Neuronal stem cell (in vitro differentiated cells): ENCODE results near the gene MCUB.

Experiments used
- DNase-seq: peaks from one replicate; pipeline ENCODE4 v3.0.0-alpha.2; 2013; ENCODE audit warnings: low spot score
- H2AFZ ChIP-seq: one replicate; pipeline ENCODE4 v1.6.1; 2013; ENCODE audit warnings: mild to moderate bottlenecking, low read length, inconsistent platforms
- H2AK5ac ChIP-seq: 2 replicates; pipeline ENCODE4 v1.6.1; 2013; ENCODE audit warnings: low read depth, mild to moderate bottlenecking, inconsistent platforms, low read length, moderate library complexity, mixed read lengths
- H2BK120ac ChIP-seq: 2 replicates; pipeline ENCODE4 v1.6.1; 2013; ENCODE audit warnings: low read depth, mild to moderate bottlenecking, inconsistent platforms, low read length, moderate library complexity, mixed read lengths
- H2BK12ac ChIP-seq: one replicate; pipeline ENCODE4 v1.6.1; 2013; ENCODE audit warnings: low read length, inconsistent platforms
- H2BK15ac ChIP-seq: 2 replicates; pipeline ENCODE4 v1.6.1; 2013; ENCODE audit warnings: mild to moderate bottlenecking, low read length, inconsistent platforms, mixed read lengths
- H2BK5ac ChIP-seq: one replicate; pipeline ENCODE4 v1.6.1; 2013; ENCODE audit warnings: inconsistent platforms, mild to moderate bottlenecking, low read length, moderate library complexity
- H3K14ac ChIP-seq: one replicate; pipeline ENCODE4 v1.6.1; 2013; ENCODE audit warnings: low read length, inconsistent platforms
- H3K18ac ChIP-seq: 2 replicates; pipeline ENCODE4 v1.6.1; 2013; ENCODE audit warnings: low read length, inconsistent platforms
- H3K23ac ChIP-seq: 2 replicates; pipeline ENCODE4 v1.6.1; 2013; ENCODE audit warnings: low read depth, mild to moderate bottlenecking, mixed read lengths, low read length, inconsistent platforms; ENCODE audit not compliant: poor library complexity
- H3K27ac ChIP-seq: replicated peaks from 3 replicates; pipeline ENCODE4 v1.5.1; 2013; ENCODE audit warnings: low read length, inconsistent platforms
- H3K27me3 ChIP-seq, 3 experiments: 2 replicates each; pipeline ENCODE4 v1.6.1; 2013; ENCODE audit warnings: low read length in 3 of 3, mild to moderate bottlenecking in 2 of 3, inconsistent platforms in 1 of 3, low read depth in 1 of 3, mixed read lengths in 1 of 3, moderate library complexity in 1 of 3; ENCODE audit not compliant: control insufficient read depth in 3 of 3, insufficient read depth in 3 of 3
- H3K36me3 ChIP-seq, 2 donors: replicated peaks in 1 of 2; 2 replicates each; pipeline ENCODE4 v1.6.1; 2013; ENCODE audit warnings: low read length in 2 of 2; ENCODE audit not compliant: control insufficient read depth in 2 of 2, insufficient read depth in 2 of 2
- H3K4ac ChIP-seq: 2 replicates; pipeline ENCODE4 v1.6.1; 2013; ENCODE audit warnings: inconsistent platforms, mild to moderate bottlenecking, low read length, moderate library complexity
- H3K4me1 ChIP-seq, 2 donors: 1 replicate in 1 of 2; 2 replicates in 1 of 2; pipeline ENCODE4 v1.6.1; 2013; ENCODE audit warnings: low read length in 2 of 2, low read depth in 1 of 2; ENCODE audit not compliant: control insufficient read depth in 2 of 2, insufficient read depth in 1 of 2
- H3K4me2 ChIP-seq: one replicate; pipeline ENCODE4 v1.6.1; 2013; ENCODE audit warnings: mild to moderate bottlenecking, low read length, inconsistent platforms; ENCODE audit not compliant: insufficient read depth, poor library complexity, severe bottlenecking
- H3K4me3 ChIP-seq, 2 donors: 2 replicates each; pipeline ENCODE4 v1.5.1; 2013; ENCODE audit warnings: low read length in 2 of 2, mild to moderate bottlenecking in 2 of 2, inconsistent platforms in 1 of 2, moderate library complexity in 1 of 2
- H3K79me1 ChIP-seq: one replicate; pipeline ENCODE4 v1.6.1; 2013; ENCODE audit warnings: low read depth, mild to moderate bottlenecking, inconsistent platforms, low read length, moderate library complexity
- H3K9ac ChIP-seq: one replicate; pipeline ENCODE4 v1.6.1; 2013; ENCODE audit warnings: mild to moderate bottlenecking, low read depth, low read length, inconsistent platforms; ENCODE audit not compliant: poor library complexity
- H3K9me3 ChIP-seq, 2 donors: replicated peaks in 1 of 2; 2 replicates each; pipeline versions ENCODE3 to v1.6.1; 2013; ENCODE audit warnings: low read length in 2 of 2, mild to moderate bottlenecking in 2 of 2, inconsistent platforms in 1 of 2, low read depth in 1 of 2, mixed read lengths in 1 of 2, moderate library complexity in 1 of 2; ENCODE audit not compliant: control insufficient read depth in 2 of 2, insufficient read depth in 1 of 2
- H4K8ac ChIP-seq: one replicate; pipeline ENCODE4 v1.6.1; 2013; ENCODE audit warnings: low read depth, mild to moderate bottlenecking, inconsistent platforms, low read length, moderate library complexity
- H4K91ac ChIP-seq: one replicate; pipeline ENCODE4 v1.6.1; 2013; ENCODE audit warnings: low read length, low read depth, mild to moderate bottlenecking, inconsistent platforms; ENCODE audit not compliant: poor library complexity
- WGBS, 2 donors: extraction: QIAGEN DNeasy Blood & Tissue Kit; methylation state at CpG; one replicate each; pipeline ENCODE4 v1.1.7; 2013; ENCODE audit warnings: missing lambda C conversion rate in 2 of 2, mixed read lengths in 1 of 2; ENCODE audit not compliant: insufficient read length in 2 of 2, insufficient replicate concordance in 1 of 2; ENCODE audit errors: extremely low coverage in 2 of 2; 5-methylcytosine and 5-hydroxymethylcytosine counted together

The MCUB gene

DNA sequence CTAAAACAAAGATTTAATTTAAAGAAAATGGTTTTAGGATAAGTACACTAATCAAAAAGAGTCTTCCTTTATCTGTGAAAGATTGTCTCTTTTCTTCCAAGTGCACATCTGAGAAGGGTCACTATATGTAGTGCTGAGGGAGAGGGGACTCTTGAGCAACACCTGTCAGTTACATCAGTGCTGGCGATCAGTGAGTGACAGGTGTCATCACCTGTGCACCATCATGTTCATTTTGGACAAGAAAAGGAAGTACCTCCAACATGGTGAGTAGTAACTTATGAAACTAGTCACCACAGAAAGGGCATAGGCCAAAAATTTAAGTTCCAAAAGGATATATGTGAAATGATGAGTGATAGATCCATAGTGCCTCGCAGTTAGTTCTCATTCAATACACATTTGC is 55.7 kb downstream of the MCUB start:
- H3K4ac ChIP-seq, result no peak overlapping the region
- H3K18ac ChIP-seq, result no peak overlapping the region
- H3K27me3 ChIP-seq, result no peaks in the 10 kb centered on the region
- no peak overlapping the region for H3K9ac ChIP-seq
- H3K23ac ChIP-seq, result no peak overlapping the region
- no peaks in the 10 kb centered on the region for H3K79me1 ChIP-seq
- H4K91ac ChIP-seq, result no peak overlapping the region
- no peak overlapping the region for H2BK12ac ChIP-seq
- no peak overlapping the region for H2AK5ac ChIP-seq
- no peaks in the 10 kb centered on the region for H3K36me3 ChIP-seq
- DNase-seq, result no peak
- no peak overlapping the region for H4K8ac ChIP-seq
- no peak overlapping the region for H2BK120ac ChIP-seq
- H2BK5ac ChIP-seq, result no peak overlapping the region
- H3K4me1 ChIP-seq, result no peaks in the 10 kb centered on the region
- no peak overlapping the region for H3K4me3 ChIP-seq
- WGBS, 2 donors, result no CpG with 5 or more reads among the region's 2 CpGs
- H2BK15ac ChIP-seq, result no peak overlapping the region
- no peak overlapping the region for H3K4me2 ChIP-seq
- H3K14ac ChIP-seq, result no peak overlapping the region
- H3K9me3 ChIP-seq, result peaks cover 0 to 5% of the 10 kb centered on the region in 2 donors
- no peak overlapping the region for H3K27ac ChIP-seq
- H2AFZ ChIP-seq, result no peak overlapping the region

DNA sequence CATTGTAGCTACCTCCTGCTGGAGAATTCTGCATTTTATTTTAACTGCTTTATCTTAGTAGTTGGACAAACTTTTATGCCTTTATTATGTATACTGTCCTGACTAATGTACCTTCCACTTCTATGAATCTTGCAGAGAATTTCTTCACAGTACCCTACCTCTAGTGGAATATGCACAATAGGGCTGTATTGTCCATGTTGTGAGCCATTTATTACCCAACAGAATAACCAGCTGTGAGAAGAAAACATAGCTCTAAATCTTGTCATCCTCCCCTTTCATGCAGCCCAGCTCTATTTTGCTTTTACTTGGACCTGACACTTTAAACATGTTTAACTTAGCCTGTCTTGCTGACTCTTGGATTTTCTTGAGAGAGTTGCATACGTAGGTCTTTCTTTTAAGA is 56.2 kb downstream of the MCUB start:
- no peak overlapping the region for H2BK120ac ChIP-seq
- H3K9ac ChIP-seq, result no peak overlapping the region
- no peak overlapping the region for H4K91ac ChIP-seq
- H3K4me2 ChIP-seq, result no peak overlapping the region
- H2AK5ac ChIP-seq, result no peak overlapping the region
- H3K27ac ChIP-seq, result no peak overlapping the region
- no peaks in the 10 kb centered on the region for H3K79me1 ChIP-seq
- no peak overlapping the region for H2BK15ac ChIP-seq
- no peak overlapping the region for H2BK12ac ChIP-seq
- H3K27me3 ChIP-seq, result no peaks in the 10 kb centered on the region
- no peak overlapping the region for H3K23ac ChIP-seq
- H3K18ac ChIP-seq, result no peak overlapping the region
- no peak overlapping the region for H3K4me3 ChIP-seq
- no peak overlapping the region for H3K4ac ChIP-seq
- WGBS, 2 donors, result no CpG with 5 or more reads among the region's 1 CpG
- no peak overlapping the region for H3K14ac ChIP-seq
- H2AFZ ChIP-seq, result no peak overlapping the region
- H3K4me1 ChIP-seq, result no peaks in the 10 kb centered on the region
- H2BK5ac ChIP-seq, result no peak overlapping the region
- peaks cover 0 to under 1% of the 10 kb centered on the region in 2 donors for H3K9me3 ChIP-seq
- no peak for DNase-seq
- no peaks in the 10 kb centered on the region for H3K36me3 ChIP-seq
- no peak overlapping the region for H4K8ac ChIP-seq

GRCh38 chr4:109622626-109623025 is 62.6 kb downstream of the MCUB start:
- Histone ChIP-seq H3K79me1 (no peaks in the 10 kb centered on the region), H3K4ac (no peak overlapping the region), H2BK120ac (no peak overlapping the region), H2BK12ac (no peak overlapping the region), H3K36me3 (no peaks in the 10 kb centered on the region), H3K23ac (no peak overlapping the region), H3K9me3 (no peaks in the 10 kb centered on the region), H3K18ac (no peak overlapping the region), H4K91ac (no peak overlapping the region), H2AFZ (no peak overlapping the region), H3K9ac (no peak overlapping the region), H3K27me3 (no peaks in the 10 kb centered on the region), H3K14ac (no peak overlapping the region), H3K4me1 (no peaks in the 10 kb centered on the region), H4K8ac (no peak overlapping the region), H2AK5ac (no peak overlapping the region), H3K4me2 (no peak overlapping the region), H3K27ac (no peak overlapping the region), H2BK5ac (no peak overlapping the region), H3K4me3 (no peak overlapping the region), H2BK15ac (no peak overlapping the region)
- WGBS, 2 donors, result no CpG with 5 or more reads among the region's 7 CpGs
- no peak for DNase-seq

DNA sequence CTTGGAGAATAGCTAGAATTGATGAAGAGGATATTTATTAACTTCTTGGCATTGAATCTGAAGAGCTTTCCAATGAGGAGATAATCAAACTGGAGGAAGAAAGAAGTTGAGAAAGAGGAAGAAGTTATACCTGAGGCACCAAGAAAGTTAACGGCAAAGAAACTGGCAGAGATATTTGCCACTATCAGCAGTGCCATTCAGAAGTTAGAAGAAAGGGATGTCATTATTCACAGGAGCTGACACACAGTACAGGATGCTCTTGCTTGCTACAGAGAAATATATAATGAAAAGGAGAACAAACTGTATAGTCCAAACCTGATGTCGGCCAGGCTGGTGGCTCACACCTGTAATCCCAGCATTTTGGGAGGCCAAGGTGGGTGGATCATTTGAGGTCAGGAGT is 64.5 kb downstream of the MCUB start:
- no peak overlapping the region for H4K91ac ChIP-seq
- no peaks in the 10 kb centered on the region for H3K4me1 ChIP-seq
- no peak overlapping the region for H2BK120ac ChIP-seq
- H4K8ac ChIP-seq, result no peak overlapping the region
- no peak overlapping the region for H3K23ac ChIP-seq
- WGBS, 2 donors, result no CpG with 5 or more reads among the region's 2 CpGs
- no peak overlapping the region for H2AFZ ChIP-seq
- no peaks in the 10 kb centered on the region for H3K79me1 ChIP-seq
- H3K36me3 ChIP-seq, result no peaks in the 10 kb centered on the region
- H3K4me3 ChIP-seq, result no peak overlapping the region
- H3K27ac ChIP-seq, result no peak overlapping the region
- no peak overlapping the region for H3K9ac ChIP-seq
- H3K18ac ChIP-seq, result no peak overlapping the region
- H2AK5ac ChIP-seq, result no peak overlapping the region
- no peak for DNase-seq
- no peak overlapping the region for H2BK5ac ChIP-seq
- H3K9me3 ChIP-seq, result no peaks in the 10 kb centered on the region
- H2BK12ac ChIP-seq, result no peak overlapping the region
- H2BK15ac ChIP-seq, result no peak overlapping the region
- H3K4ac ChIP-seq, result no peak overlapping the region
- no peaks in the 10 kb centered on the region for H3K27me3 ChIP-seq
- H3K14ac ChIP-seq, result no peak overlapping the region
- no peak overlapping the region for H3K4me2 ChIP-seq
